ENCODE data around the gene THAP4. TPM values are rescaled to one million over a fixed set of nuclear protein-coding genes. Genes with fewer than 3 reads are reported as not detected.

Gene THAP4
- total and polyA plus RNA-seq, 2 of the 4 experiments (the other 2 are of a cell fraction) = 33.9 to 55.1 TPM

GRCh38 chr2:241564596-241565410 is 72.2 kb downstream of the THAP4 start:
- no peak overlapping the region for H2BK20ac ChIP-seq (ENCODE audit: low read depth, low read length)
- H2BK15ac ChIP-seq (ENCODE audit: low read depth, low read length) = no peak overlapping the region
- H3K9me3 ChIP-seq (ENCODE audit: control insufficient read depth, insufficient read depth, low read length) = no peaks in the 10 kb centered on the region
- no peak overlapping the region for H3K27ac ChIP-seq (ENCODE audit: insufficient read depth, low read length)
- no peak overlapping the region for H3K9ac ChIP-seq (ENCODE audit: low read depth, low read length)
- H3K4me3 ChIP-seq (ENCODE audit: insufficient read depth, low read depth, low read length) = no peak overlapping the region
- peaks cover 16% of the 10 kb centered on the region for H3K4me1 ChIP-seq (ENCODE audit: control insufficient read depth, insufficient read depth, low read length)
- TF ChIP-seq RFX5 (IDR thresholded peaks at IDR 0.05; ENCODE audit: low read depth, low read length) (no peak), CHD1 (IDR thresholded peaks at IDR 0.05; ENCODE audit: low read depth, low read length) (no peak), RAD21 (IDR thresholded peaks at IDR 0.05; ENCODE audit: low read length) (no peak), CEBPB (IDR thresholded peaks at IDR 0.05; ENCODE audit: low read depth, low read length) (no peak), MAFK (IDR thresholded peaks at IDR 0.05; ENCODE audit: low read depth, low read length) (no peak)
- peaks cover 18% of the 10 kb centered on the region for H3K9me1 ChIP-seq (ENCODE audit: insufficient read depth, low read length)
- H3K14ac ChIP-seq (replicated peaks; ENCODE audit: low read depth, low read length) = no peak overlapping the region
- H3K18ac ChIP-seq (ENCODE audit: low read depth, low read length) = no peak overlapping the region
- no peak overlapping the region for H3K4ac ChIP-seq (ENCODE audit: low read depth, low read length)
- no peak overlapping the region for H4K5ac ChIP-seq (ENCODE audit: low read depth, low read length)
- no peak overlapping the region for H4K91ac ChIP-seq (ENCODE audit: insufficient read depth, low read depth, low read length)
- peaks cover 56% of the 10 kb centered on the region for H4K20me1 ChIP-seq (ENCODE audit: insufficient read depth, low read length)
- peaks cover 26% of the 10 kb centered on the region for H3K36me3 ChIP-seq (ENCODE audit: control insufficient read depth, insufficient read depth, low read length)
- BruUV-seq (replicated peaks) = no TSS peak
- H2BK5ac ChIP-seq (ENCODE audit: low read depth, low read length, poor library complexity, severe bottlenecking) = no peak overlapping the region
- dilution Hi-C loops (cut with HindIII; ENCODE audit: low sequenced_read_pairs, unreplicated experiment) (no loop called here), intact Hi-C loops (cut with micrococcal nuclease) (no loop called here), in situ Hi-C loops (cut with MboI; ENCODE audit: low sequenced_read_pairs) (no loop called here)
- peaks cover 12 to 53% of the 10 kb centered on the region in 2 experiments for H3K79me1 ChIP-seq (ENCODE audit: low read depth in 1 of 2, low read length in 2 of 2)
- H2AK5ac ChIP-seq (ENCODE audit: low read depth, low read length) = no peak overlapping the region
- ATAC-seq (ENCODE audit: low read depth) (no peak), DNase-seq (no peak)
- no peak overlapping the region for H3K4me2 ChIP-seq (ENCODE audit: low read depth, low read length)
- H2AK9ac ChIP-seq (replicated peaks; ENCODE audit: low read depth, low read length, poor library complexity) = no peak overlapping the region
- H4K8ac ChIP-seq (ENCODE audit: low read depth in 2 of 2, low read length in 2 of 2) = no peak overlapping the region
- H3K23ac ChIP-seq (ENCODE audit: low read depth, low read length) = no peak overlapping the region
- ChIA-PET POLR2A (ENCODE audit: unreplicated experiment) (no interaction called here), CTCF (no interaction called here)
- no peaks in the 10 kb centered on the region for H3K27me3 ChIP-seq (ENCODE audit: control insufficient read depth, insufficient read depth, low read length)
- H2AFZ ChIP-seq (replicated peaks; ENCODE audit: low read length, poor library complexity) = no peak overlapping the region
- no peak overlapping the region for H3K56ac ChIP-seq (ENCODE audit: extremely low read depth, insufficient read depth, low read length)
- 88% methylated on average over 13 of the region's 36 CpGs; no CpG with 5 or more reads in 1 of the 2 experiments for WGBS, 2 experiments (ENCODE audit: extremely low coverage in 2 of 2, insufficient read length in 1 of 2)
- no peak overlapping the region for H2BK120ac ChIP-seq (ENCODE audit: low read depth, low read length)
